ENCODE data around the gene PLEKHA7.

GRCh38 chr11:16791191-16791961, 222.8 kb downstream of the PLEKHA7 start:
- TF ChIP-seq POLR2AphosphoS5 (IDR thresholded peaks at IDR 0.05; ENCODE audit: low read depth, low read length) (no peak), POLR2A (IDR thresholded peaks at IDR 0.05; ENCODE audit: low read depth, low read length) (no peak), TAF1 (IDR thresholded peaks at IDR 0.05; ENCODE audit: borderline replicate concordance, low read depth, low read length) (no peak)

Measured in GM12892 (cell line).